HEK293 (cell line): Measurements from ENCODE around the gene MYH11.
A peak's percentile ranks its signal among the peaks of the same experiment; 100 is the strongest.

Experiments
- ATF2 ChIP-seq: fragments of 450-650 bp; formaldehyde crosslinking; IDR thresholded peaks from 2 replicates; pipeline ENCODE4 v1.5.1; 2016; ENCODE audit warnings: missing biosample characterization, missing genetic modification characterization, low read depth
- CTCF ChIP-seq: fragments of 450-650 bp; formaldehyde crosslinking; IDR thresholded peaks from 2 replicates; pipeline ENCODE4 v1.5.1; 2016; ENCODE audit warnings: missing biosample characterization, missing genetic modification characterization
- GLI4 ChIP-seq: fragments of 450-650 bp; formaldehyde crosslinking; IDR thresholded peaks from 2 replicates; pipeline ENCODE4 v1.5.1; 2016; ENCODE audit warnings: missing biosample characterization, missing genetic modification characterization
- PATZ1 ChIP-seq: fragments of 450-650 bp; formaldehyde crosslinking; IDR thresholded peaks from 2 replicates; pipeline ENCODE4 v1.5.1; 2016; ENCODE audit warnings: missing biosample characterization, missing genetic modification characterization
- REST ChIP-seq: fragments of 450-650 bp; formaldehyde crosslinking; IDR thresholded peaks from 2 replicates; pipeline ENCODE4 v1.5.1; 2016; ENCODE audit warnings: missing biosample characterization, missing genetic modification characterization
- SETDB1 ChIP-seq: IDR thresholded peaks from one replicate; pipeline ENCODE4 v1.6.1; 2017; ENCODE audit warnings: mild to moderate bottlenecking, low read length, moderate library complexity, mixed read lengths; ENCODE audit not compliant: insufficient read length
- ZBTB8A ChIP-seq: fragments of 450-650 bp; formaldehyde crosslinking; IDR thresholded peaks from 2 replicates; pipeline ENCODE4 v1.5.1; 2016; ENCODE audit warnings: missing biosample characterization, missing genetic modification characterization
- ZNF18 ChIP-seq: fragments of 450-650 bp; formaldehyde crosslinking; IDR thresholded peaks from 2 replicates; pipeline ENCODE4 v1.5.1; 2016; ENCODE audit warnings: missing biosample characterization, missing genetic modification characterization
- ZNF311 ChIP-seq: fragments of 450-650 bp; formaldehyde crosslinking; IDR thresholded peaks from 2 replicates; pipeline ENCODE4 v1.5.1; 2017; ENCODE audit warnings: missing biosample characterization, missing genetic modification characterization, borderline replicate concordance
- ZNF366 ChIP-seq: fragments of 450-650 bp; formaldehyde crosslinking; conservative IDR thresholded peaks from 2 replicates; pipeline ENCODE4 v1.5.1; 2016; ENCODE audit warnings: missing biosample characterization, missing genetic modification characterization
- ZNF660 ChIP-seq: fragments of 450-650 bp; IDR thresholded peaks from 2 replicates; pipeline ENCODE4 v1.5.1; 2018; ENCODE audit warnings: missing biosample characterization, mild to moderate bottlenecking, missing genetic modification characterization

- TF ChIP-seq ZNF18 = no peak
- no peak for TF ChIP-seq CTCF (tag by site-specific recombination)
- no peak for TF ChIP-seq REST (tag by site-specific recombination)
- no peak for TF ChIP-seq PATZ1
- no peak for TF ChIP-seq ZNF660 (tag by site-specific recombination)
- TF ChIP-seq ZNF311 (tag by site-specific recombination) = no peak
- no peak for TF ChIP-seq ZBTB8A
- no peak for TF ChIP-seq GLI4 (tag by site-specific recombination)
- TF ChIP-seq ZNF366 (tag by site-specific recombination) = peak; percentile 93
- TF ChIP-seq ATF2 = no peak
- no peak for TF ChIP-seq SETDB1
These were observed 96.7 kb downstream of the MYH11 start for GRCh38 chr16:15760129-15760528.
